Activated T-cell treated with anti-CD3 and anti-CD28 coated beads, Interleukin-2, amount 50 U/mL, for 72 hours (primary cell): ENCODE results near the gene CLSTN3. TPM values are rescaled to one million over a fixed set of nuclear protein-coding genes. Genes with fewer than 3 reads are reported as not detected.

Source experiments
- ATAC-seq, 2 donors: fragments of 150-1000 bp; cut with Tn5 transposase; replicated peaks in 1 of 2; 2 replicates each; pipeline ENCODE4 v1.10.0; 2021; ENCODE audit warnings: moderate library complexity in 2 of 2, mild to moderate bottlenecking in 1 of 2
- DNase-seq, 2 donors: peaks; one replicate each; pipeline ENCODE4 v3.0.0; 2021 to 2022; ENCODE audit warnings: mixed read lengths in 1 of 2
- H3K27ac Mint-ChIP-seq: one replicate; pipeline ENCODE4 v1.8.0; 2022; ENCODE audit warnings: mild to moderate bottlenecking, moderate library complexity, mixed read lengths
- H3K27me3 Mint-ChIP-seq: one replicate; pipeline ENCODE4 v1.8.0; 2022; ENCODE audit warnings: low read depth, mixed read lengths
- H3K36me3 Mint-ChIP-seq, 2 donors: one replicate each; pipeline ENCODE4 v1.8.0; 2022; ENCODE audit warnings: mixed read lengths in 2 of 2, mild to moderate bottlenecking in 1 of 2; ENCODE audit not compliant: insufficient read depth in 2 of 2
- H3K4me1 Mint-ChIP-seq: one replicate; pipeline ENCODE4 v1.8.0; 2022; ENCODE audit warnings: low read depth, mixed read lengths
- H3K4me3 Mint-ChIP-seq, 2 donors: one replicate each; pipeline ENCODE4 v1.8.0; 2022; ENCODE audit warnings: mild to moderate bottlenecking in 2 of 2, mixed read lengths in 2 of 2, moderate library complexity in 2 of 2
- H3K9me3 Mint-ChIP-seq, 2 donors: one replicate each; pipeline ENCODE4 v1.8.0; 2022; ENCODE audit warnings: mixed read lengths in 2 of 2
- total RNA-seq, 2 donors: library from RNA; stranded (reverse); gene quantifications; one replicate each; pipeline ENCODE4 v1.2.3, GENCODE V29; 2022

CLSTN3 gene
- 10 to 100 TPM; 56.1 to 59.2 TPM for total RNA-seq

GRCh38 chr12:7129872-7130691 is at the start of gene CLSTN3:
Gene CLSTN3 (plus strand): TSS chr12:7130371. CDS start chr12:7130649, 278 bp downstream.
- H3K27ac Mint-ChIP-seq: peak within 1 kb of the TSS; percentile 45
- DNase-seq (peak; percentile 84 to 90), ATAC-seq (peak; percentile 85 to 88)
- no peaks in the 10 kb centered on the region for H3K27me3 Mint-ChIP-seq
- no peaks in the 10 kb centered on the region for H3K9me3 Mint-ChIP-seq
- H3K4me3 Mint-ChIP-seq: peak within 1 kb of the TSS; percentile 87 to 92
- H3K36me3 Mint-ChIP-seq: peaks cover 2 to 6% of the 10 kb centered on the region in 2 donors
- H3K4me1 Mint-ChIP-seq: peaks cover 39% of the 10 kb centered on the region

GRCh38 chr12:7081037-7081436 is 49.1 kb upstream of the CLSTN3 start:
- Mint-ChIP-seq H3K27me3 (no peaks in the 10 kb centered on the region), H3K4me3 (no peak overlapping the region), H3K36me3 (peaks cover 4 to 5% of the 10 kb centered on the region in 2 donors), H3K9me3 (peaks cover 5% of the 10 kb centered on the region in 2 donors), H3K27ac (no peak overlapping the region), H3K4me1 (no peaks in the 10 kb centered on the region)
- DNase-seq: no peak
- no peak for ATAC-seq

DNA sequence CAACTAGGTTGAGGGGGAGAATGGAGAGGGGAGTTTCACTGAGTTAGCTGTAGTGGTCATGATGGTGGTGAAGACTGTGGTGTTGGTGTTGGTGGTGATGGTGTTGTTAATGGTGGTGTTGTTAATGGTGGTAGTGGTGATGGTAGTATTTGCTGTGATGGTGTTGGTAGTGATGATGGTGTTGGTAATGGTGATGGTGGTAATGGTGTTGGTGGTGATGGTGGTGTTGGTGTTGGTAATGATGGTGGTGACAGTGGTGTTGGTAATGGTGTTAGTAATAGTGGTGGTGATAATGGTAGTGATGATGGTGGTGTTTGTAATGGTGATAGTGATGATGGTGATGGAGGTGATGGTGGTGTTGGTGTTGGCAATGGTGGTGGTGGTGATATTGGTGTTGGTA is 47.0 kb upstream of the CLSTN3 start:
- no peak overlapping the region for H3K27ac Mint-ChIP-seq
- ATAC-seq (no peak), DNase-seq (no peak)
- H3K4me3 Mint-ChIP-seq: no peak overlapping the region
- peaks cover 5% of the 10 kb centered on the region in 2 donors for H3K9me3 Mint-ChIP-seq
- peaks cover 4 to 5% of the 10 kb centered on the region in 2 donors for H3K36me3 Mint-ChIP-seq
- H3K27me3 Mint-ChIP-seq: no peaks in the 10 kb centered on the region
- no peaks in the 10 kb centered on the region for H3K4me1 Mint-ChIP-seq

DNA sequence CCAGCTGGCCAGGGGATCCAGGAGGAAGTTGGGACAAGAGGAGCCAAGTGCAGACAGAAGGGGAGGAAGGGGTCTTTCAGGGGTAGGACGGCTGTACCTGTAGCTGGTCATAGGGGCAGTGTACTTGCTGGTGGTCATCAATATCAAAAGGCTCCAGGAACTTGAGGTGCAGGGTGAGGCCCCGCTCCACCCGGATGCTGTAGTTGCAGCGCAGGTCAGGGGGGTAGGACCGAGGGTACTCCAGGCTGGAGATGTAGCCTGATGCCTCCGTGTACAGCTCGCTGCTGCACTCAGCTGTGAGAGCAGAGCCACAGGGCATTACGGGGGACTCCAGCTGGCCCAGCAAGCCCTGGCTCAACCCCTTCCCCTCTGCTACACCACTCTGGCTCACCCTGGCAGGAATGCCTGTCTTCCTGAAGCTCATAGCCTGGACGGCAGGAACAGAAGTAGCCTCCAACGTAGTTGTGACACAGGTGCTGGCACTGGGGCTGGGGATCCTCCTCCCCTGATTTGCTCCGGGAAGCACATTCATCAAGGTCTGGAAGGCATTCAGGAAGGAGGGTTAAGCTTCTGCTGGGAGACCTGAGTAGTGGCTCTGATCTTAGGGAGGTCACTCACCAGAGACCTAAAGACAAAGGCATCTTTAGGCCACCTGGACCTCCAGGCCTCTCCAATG is 40.8 kb upstream of the CLSTN3 start:
- Mint-ChIP-seq H3K9me3 (no peaks in the 10 kb centered on the region), H3K36me3 (no peaks in the 10 kb centered on the region), H3K27ac (no peak overlapping the region)

DNA sequence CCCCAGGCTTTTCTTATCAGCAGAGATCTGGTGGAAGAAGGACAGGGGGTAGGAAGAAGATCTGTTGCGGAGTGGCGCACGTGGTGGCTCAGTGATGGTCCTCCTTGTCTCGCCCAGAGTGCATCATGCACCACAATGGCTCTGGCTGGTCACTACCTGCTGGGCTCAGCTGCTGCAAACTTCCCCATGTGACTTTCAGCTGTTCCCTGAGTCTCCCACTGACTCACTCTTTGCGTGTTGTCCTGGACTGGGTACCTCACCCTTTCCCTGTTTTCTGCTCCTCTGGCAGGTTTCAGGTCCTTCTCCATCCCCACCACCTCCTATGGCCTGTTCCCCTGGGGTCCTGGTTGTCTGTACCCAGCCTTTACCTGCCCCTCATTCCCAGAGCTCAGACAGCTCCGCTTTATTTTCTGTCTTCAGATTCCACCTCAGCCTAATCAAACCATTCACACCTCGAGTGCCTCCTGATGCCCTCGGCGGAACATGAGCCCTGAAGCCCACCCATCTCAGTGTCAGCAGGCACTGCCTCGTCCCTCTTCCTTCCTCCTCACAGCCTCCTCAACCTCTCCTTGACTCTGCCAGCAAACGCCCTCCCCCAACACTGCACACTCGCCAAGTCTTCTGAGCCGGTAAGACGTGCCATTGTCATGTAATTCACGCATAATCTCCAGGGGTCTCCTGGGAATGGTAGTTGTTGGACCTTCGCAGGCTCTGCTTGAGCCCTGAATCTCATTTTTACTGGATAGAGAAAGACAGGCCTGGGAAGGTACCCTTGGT is 39.8 kb upstream of the CLSTN3 start:
- no peaks in the 10 kb centered on the region for H3K36me3 Mint-ChIP-seq
- ATAC-seq (no peak), DNase-seq (no peak)
- no peaks in the 10 kb centered on the region for H3K9me3 Mint-ChIP-seq
- no peak overlapping the region for H3K27ac Mint-ChIP-seq
- no peak overlapping the region for H3K4me3 Mint-ChIP-seq
- H3K27me3 Mint-ChIP-seq: no peaks in the 10 kb centered on the region
- H3K4me1 Mint-ChIP-seq: peaks cover 7% of the 10 kb centered on the region

More for the DNA sequence above, 40.8 kb upstream of the CLSTN3 start:
- no peak for ATAC-seq
- Mint-ChIP-seq H3K27me3 (no peaks in the 10 kb centered on the region), H3K4me3 (no peak overlapping the region), H3K4me1 (peaks cover 7% of the 10 kb centered on the region)
- DNase-seq: no peak

- Mint-ChIP-seq H3K27ac (no peak overlapping the region), H3K4me1 (peaks cover 7% of the 10 kb centered on the region), H3K36me3 (no peaks in the 10 kb centered on the region), H3K27me3 (no peaks in the 10 kb centered on the region), H3K4me3 (peak overlapping the region in 1 of 2 donors; percentile 7), H3K9me3 (no peaks in the 10 kb centered on the region)
- DNase-seq (no peak), ATAC-seq (no peak)
Observed at GRCh38 chr12:7091171-7091570, 39.0 kb upstream of the CLSTN3 start.

DNA sequence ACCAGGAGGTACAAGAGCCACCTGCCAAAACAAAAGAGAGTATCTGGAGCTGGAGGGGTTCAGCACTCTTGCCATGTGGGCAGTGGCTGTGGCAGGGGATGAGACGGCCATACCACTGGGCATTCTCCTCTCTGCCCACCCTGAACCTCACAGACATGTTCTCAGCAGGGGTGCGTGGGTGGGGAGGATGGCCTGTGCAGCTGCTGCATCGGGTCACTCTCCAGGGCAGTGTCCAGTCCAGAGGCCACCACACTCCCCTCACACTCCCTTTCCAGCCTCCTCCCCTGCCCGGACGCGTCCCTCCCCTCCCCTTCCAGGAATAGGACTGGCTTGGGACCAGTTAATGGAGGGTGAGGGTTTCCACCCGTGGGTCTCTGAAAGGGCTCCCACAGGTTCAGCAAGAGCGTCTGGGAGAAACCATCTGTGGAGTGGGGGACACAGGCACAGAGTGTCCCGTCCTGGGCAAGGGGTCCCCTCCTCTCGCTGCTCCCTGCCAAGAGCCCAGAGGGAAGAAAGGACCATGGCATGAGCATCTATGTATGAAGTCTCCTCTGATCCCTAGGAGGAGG is 38.4 kb upstream of the CLSTN3 start:
- H3K27me3 Mint-ChIP-seq: no peaks in the 10 kb centered on the region
- no peak overlapping the region for H3K27ac Mint-ChIP-seq
- peak in 1 of 2 donors; percentile 6 for ATAC-seq

DNA sequence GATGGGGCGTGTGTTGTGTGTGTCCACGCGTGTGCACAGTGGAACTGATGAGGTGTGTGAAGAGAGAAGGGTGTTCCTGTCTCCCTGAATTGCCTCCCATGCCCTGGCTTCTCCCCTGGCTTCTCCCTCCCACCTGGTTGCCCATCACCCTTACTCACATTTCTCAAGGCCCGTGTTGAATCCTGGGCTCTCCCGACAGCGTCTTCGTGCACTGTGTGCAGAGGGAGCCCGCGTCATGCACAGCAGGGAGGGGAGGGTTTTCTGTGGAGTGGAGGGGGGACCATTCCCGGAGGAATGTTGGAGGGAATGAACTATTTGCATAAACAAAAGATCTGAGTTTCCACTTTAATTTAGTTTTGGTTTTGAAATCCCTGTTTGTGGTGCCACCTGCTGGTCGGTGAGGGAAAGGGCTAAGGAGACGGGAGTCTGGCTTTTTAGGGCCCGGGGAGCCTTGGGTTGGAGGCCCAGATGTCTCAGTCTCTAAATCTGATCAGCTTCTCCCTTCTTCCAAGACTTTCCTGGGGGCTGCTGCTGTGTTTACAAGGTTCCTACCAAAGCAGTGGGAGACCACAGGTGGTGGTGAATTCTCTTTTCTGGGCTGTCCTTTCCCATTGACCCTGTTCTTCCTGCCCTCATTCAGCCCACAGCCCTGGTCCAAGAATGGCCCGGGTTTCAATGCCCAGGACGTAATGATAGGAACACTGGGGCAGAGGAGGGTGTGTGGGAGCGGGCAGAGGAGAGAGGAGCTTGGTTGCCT is 37.8 kb upstream of the CLSTN3 start, which contains the start of gene C1R:
TSS of gene C1R (minus strand) at position 217 of the 757 bp plus-strand sequence. CDS start at position 160, 57 bp downstream.
- Mint-ChIP-seq H3K4me1 (peaks cover 7% of the 10 kb centered on the region), H3K36me3 (no peaks in the 10 kb centered on the region), H3K27ac (no peak within 1 kb of the TSS), H3K4me3 (peak within 1 kb of the TSS; percentile 79 to 84), H3K9me3 (no peaks in the 10 kb centered on the region), H3K27me3 (no peaks in the 10 kb centered on the region)
- peak; percentile 71 to 76 for ATAC-seq
- DNase-seq: peak; percentile 67 to 73

More for the DNA sequence above, 38.4 kb upstream of the CLSTN3 start:
- DNase-seq: no peak
- H3K36me3 Mint-ChIP-seq: no peaks in the 10 kb centered on the region
- H3K4me3 Mint-ChIP-seq: peak overlapping the region; percentile 79 to 84
- H3K4me1 Mint-ChIP-seq: peaks cover 7% of the 10 kb centered on the region
- no peaks in the 10 kb centered on the region for H3K9me3 Mint-ChIP-seq

DNA sequence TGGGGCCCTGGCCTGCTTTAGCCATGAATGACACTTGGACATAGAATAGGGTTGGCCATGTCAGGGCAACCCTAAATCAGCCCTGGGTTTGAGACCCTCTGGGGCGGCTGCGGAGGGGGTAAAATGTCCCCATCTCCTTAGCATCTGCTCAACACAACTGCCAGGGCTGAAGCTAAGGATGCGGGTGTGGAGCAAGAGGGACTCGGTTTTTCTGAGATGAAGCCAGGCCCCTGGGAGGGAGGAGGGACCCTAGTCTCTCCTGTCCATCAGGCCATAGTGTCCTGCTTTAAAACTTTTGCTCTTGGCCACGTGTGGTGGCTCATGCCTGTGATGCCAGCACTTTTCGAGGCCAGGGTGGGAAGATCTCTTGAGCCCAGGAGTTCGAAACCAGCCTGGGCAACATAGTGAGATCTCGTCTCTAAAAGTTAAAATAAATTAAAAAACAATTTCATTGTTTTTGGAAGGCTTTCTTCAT is 37.1 kb upstream of the CLSTN3 start:
- Mint-ChIP-seq H3K27me3 (no peaks in the 10 kb centered on the region), H3K36me3 (no peaks in the 10 kb centered on the region), H3K27ac (no peak overlapping the region), H3K4me1 (peaks cover 7% of the 10 kb centered on the region), H3K9me3 (no peaks in the 10 kb centered on the region), H3K4me3 (no peak overlapping the region)
- DNase-seq (no peak), ATAC-seq (peak in 1 of 2 donors; percentile 16)

GRCh38 chr12:7093486-7093885 is 36.7 kb upstream of the CLSTN3 start:
- no peak for ATAC-seq
- H3K27ac Mint-ChIP-seq: no peak overlapping the region
- H3K36me3 Mint-ChIP-seq: no peaks in the 10 kb centered on the region

DNA sequence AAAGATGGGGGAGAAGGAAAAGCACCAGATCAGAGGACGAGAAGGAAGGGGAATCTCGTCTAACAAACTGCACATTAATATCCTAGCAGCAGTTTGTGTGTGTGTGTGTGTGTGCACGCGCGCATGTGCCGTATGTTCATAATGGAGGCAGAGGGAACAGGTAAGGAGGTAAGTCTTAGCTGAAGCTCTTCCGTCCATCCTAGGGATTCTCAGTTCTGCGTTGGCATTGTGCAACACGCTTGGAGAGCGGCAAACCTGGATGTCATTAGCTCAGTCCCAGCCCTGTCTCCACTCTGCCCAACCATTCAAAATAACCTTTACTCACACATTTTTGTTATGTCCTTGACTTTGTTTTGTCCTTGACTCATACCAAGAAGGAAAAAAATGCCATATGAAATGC is 36.3 kb upstream of the CLSTN3 start:
- Mint-ChIP-seq H3K9me3 (no peaks in the 10 kb centered on the region), H3K27me3 (no peaks in the 10 kb centered on the region), H3K27ac (no peak overlapping the region), H3K36me3 (no peaks in the 10 kb centered on the region), H3K4me3 (no peak overlapping the region), H3K4me1 (peaks cover 7% of the 10 kb centered on the region)
- DNase-seq: no peak
- no peak for ATAC-seq

More at GRCh38 chr12:7093486-7093885, 36.7 kb upstream of the CLSTN3 start:
- H3K4me1 Mint-ChIP-seq: peaks cover 7% of the 10 kb centered on the region
- H3K27me3 Mint-ChIP-seq: no peaks in the 10 kb centered on the region
- H3K9me3 Mint-ChIP-seq: no peaks in the 10 kb centered on the region
- DNase-seq: no peak
- H3K4me3 Mint-ChIP-seq: no peak overlapping the region
